Spleen (tissue), 11 donors: ENCODE measurements around the gene ANKRD6. TPM values are rescaled to one million over a fixed set of nuclear protein-coding genes. Genes with fewer than 3 reads are reported as not detected.

Experiments
- DNase-seq: peaks from one replicate; pipeline ENCODE4 v3.0.0-alpha.2; 2020
- H3K27ac ChIP-seq, 8 donors: fragments of 200-600 bp; sonication (generic) in 7 of 8; 1 replicate in 4 of 8; 2 replicates in 4 of 8; pipeline versions ENCODE4 v1.5.0 to v1.8.0; 2016 to 2021; ENCODE audit warnings: inconsistent platforms in 4 of 8, mild to moderate bottlenecking in 4 of 8, moderate library complexity in 1 of 8
- H3K27me3 ChIP-seq, 7 donors: fragments of 200-600 bp; sonication (generic) in 6 of 7; replicated peaks in 1 of 7; 1 replicate in 4 of 7; 2 replicates in 3 of 7; pipeline versions ENCODE4 v1.5.0 to v1.8.0; 2016 to 2021; ENCODE audit warnings: inconsistent platforms in 3 of 7, mild to moderate bottlenecking in 1 of 7
- H3K36me3 ChIP-seq, 6 donors: fragments of 200-600 bp; sonication (generic) in 5 of 6; 1 replicate in 4 of 6; 2 replicates in 2 of 6; pipeline versions ENCODE4 v1.5.0 to v1.8.0; 2016 to 2021; ENCODE audit warnings: inconsistent platforms in 2 of 6
- H3K4me1 ChIP-seq, 6 donors: fragments of 200-600 bp; sonication (generic) in 5 of 6; 1 replicate in 3 of 6; 2 replicates in 3 of 6; pipeline versions ENCODE4 v1.5.0 to v1.8.0; 2016 to 2021; ENCODE audit warnings: inconsistent platforms in 3 of 6
- H3K4me3 ChIP-seq, 8 donors: fragments of 200-600 bp; sonication (generic) in 7 of 8; 1 replicate in 4 of 8; 2 replicates in 4 of 8; pipeline versions ENCODE4 v1.5.0 to v1.8.0; 2016 to 2021; ENCODE audit warnings: inconsistent platforms in 4 of 8, mild to moderate bottlenecking in 4 of 8, moderate library complexity in 2 of 8
- H3K9me3 ChIP-seq, 8 donors: fragments of 200-600 bp; sonication (generic) in 7 of 8; 1 replicate in 4 of 8; 2 replicates in 4 of 8; pipeline versions ENCODE4 v1.5.0 to v1.8.0; 2016 to 2021; ENCODE audit warnings: inconsistent platforms in 4 of 8
- POLR2A ChIP-seq, 3 donors: fragments of 450-650 bp; IDR thresholded peaks; one replicate each; pipeline ENCODE4 v1.5.1; 2017; ENCODE audit warnings: antibody characterized with exemption in 3 of 3, mild to moderate bottlenecking in 1 of 3
- POLR2AphosphoS5 ChIP-seq, 3 donors: sonication (generic); formaldehyde crosslinking; IDR thresholded peaks; one replicate each; pipeline ENCODE4 v1.5.1; 2017; ENCODE audit warnings: antibody characterized with exemption in 3 of 3
- WGBS, 5 donors: extraction: QIAGEN DNeasy Blood & Tissue Kit in 3 of 5; methylation state at CpG; one replicate each; pipeline versions ENCODE4 v1.1.5 to v1.1.7; 2013 to 2018; 5-methylcytosine and 5-hydroxymethylcytosine counted together
- intact Hi-C: fragments of 100-400 bp; cut with DNase I; formaldehyde crosslinking; loops from one replicate; pipeline ENCODE4 v1.15.0; 2023; ENCODE audit warnings: low total_unique reads
- polyA plus RNA-seq, 3 donors: library from polyadenylated mRNA; stranded (reverse); fragments of 200-250 nt; gene quantifications; one replicate each; pipeline ENCODE4 v1.2.1, GENCODE V29; 2013
- total RNA-seq, 7 donors: library from RNA; depleted of rRNA in 3 of 7; stranded (reverse); fragments of >200 nt in 3 of 7; fragmentation: NEBNext Ultra II Directional in 4 of 7; extraction: Animal tissue kit (Norgen Biotek cat#: 25700) in 4 of 7; gene quantifications; one replicate each; pipeline versions ENCODE4 v1.1.0 to v1.2.1, GENCODE V29; 2016 to 2021
- TF ChIP-seq, protein P1 (sequence below), 11 experiments: fragments of 200-600 bp in 7 of 11; fragments of 450-650 bp in 4 of 11; sonication (generic) in 4 of 11; IDR thresholded peaks in 8 of 11; conservative IDR thresholded peaks in 3 of 11; 1 replicate in 7 of 11; 2 replicates in 4 of 11; pipeline versions ENCODE4 v1.4.0 to v1.8.0; 2016 to 2021; ENCODE audit warnings: antibody characterized with exemption in 11 of 11, inconsistent platforms in 4 of 11, mild to moderate bottlenecking in 1 of 11
- donor health status: healthy with polysubstance abuse.
- donor health status: DM: no; HTN: no; CAD: no; lungs with moderate emphysema.
- donor health status: DM: no; HTN: no; CAD: no.
- donor health status: Bipolar disorder and iron deficiency.
- donor health status: healthy.
- donor health status: DM: no; HTN: no; CAD: no.
- donor health status: DM: yes; HTN: yes; CAD: no.

The ANKRD6 gene
- total and polyA plus RNA-seq, 10 donors, result 2.2 to 18.4 (median 7.7) TPM

DNA sequence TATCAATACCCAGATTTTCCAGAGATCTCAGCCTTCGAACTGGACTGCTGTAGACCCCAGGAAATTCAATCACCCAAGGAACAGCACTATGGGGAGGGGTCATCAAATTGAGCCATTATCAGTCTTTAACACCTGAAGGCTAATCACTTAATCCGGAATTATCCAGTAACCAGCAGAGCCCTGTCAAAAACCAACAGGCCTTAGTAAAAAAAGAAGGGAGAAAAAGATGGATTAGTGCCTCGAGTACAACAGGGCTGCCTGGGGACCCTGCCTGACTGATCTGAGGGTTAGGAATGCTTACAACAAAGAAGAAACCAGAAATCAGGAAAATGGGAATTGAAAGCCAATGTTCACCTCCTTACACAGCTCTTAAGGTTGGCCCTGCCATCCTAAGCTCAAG, 28.4 kb upstream of the ANKRD6 start:
- 84 to 92% (median 89%) methylated on average over 3 of the region's 3 CpGs for WGBS, 5 donors
- intact Hi-C loops, result no loop called here

DNA sequence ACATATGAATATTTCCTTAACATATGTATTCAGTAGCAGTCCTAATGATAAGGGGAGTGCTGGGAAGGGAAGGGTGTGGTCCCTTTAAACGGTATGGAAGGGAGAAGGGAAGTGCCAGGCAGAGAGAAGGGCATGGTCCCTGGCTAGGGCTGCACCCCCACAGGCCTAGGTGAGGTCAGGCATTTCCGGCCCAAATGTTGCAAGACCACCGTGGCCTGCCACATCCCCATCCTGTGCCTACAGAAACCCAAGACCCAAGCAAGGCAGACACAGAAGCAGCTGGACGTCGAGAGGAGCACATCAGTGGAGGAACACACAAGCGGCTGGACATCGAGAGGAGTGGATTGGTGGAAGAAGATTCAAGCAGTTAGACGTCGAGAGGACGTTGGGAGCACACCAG, 26.8 kb upstream of the ANKRD6 start:
- Histone ChIP-seq H3K4me1 (peaks cover 4 to 63% (median 14%) of the 10 kb centered on the region in 6 donors), H3K27me3 (peaks cover 0 to 3% (median 0%) of the 10 kb centered on the region in 7 donors), H3K4me3 (no peak overlapping the region), H3K9me3 (no peaks in the 10 kb centered on the region), H3K27ac (peak overlapping the region in 3 of 8 donors; percentile 19 to 36 (median 32)), H3K36me3 (no peaks in the 10 kb centered on the region)
- WGBS, 5 donors, result 32 to 49% (median 41%) methylated on average over 10 of the region's 10 CpGs
- intact Hi-C loops, result no loop called here
- DNase-seq, result no peak
- TF ChIP-seq, protein P1, sequence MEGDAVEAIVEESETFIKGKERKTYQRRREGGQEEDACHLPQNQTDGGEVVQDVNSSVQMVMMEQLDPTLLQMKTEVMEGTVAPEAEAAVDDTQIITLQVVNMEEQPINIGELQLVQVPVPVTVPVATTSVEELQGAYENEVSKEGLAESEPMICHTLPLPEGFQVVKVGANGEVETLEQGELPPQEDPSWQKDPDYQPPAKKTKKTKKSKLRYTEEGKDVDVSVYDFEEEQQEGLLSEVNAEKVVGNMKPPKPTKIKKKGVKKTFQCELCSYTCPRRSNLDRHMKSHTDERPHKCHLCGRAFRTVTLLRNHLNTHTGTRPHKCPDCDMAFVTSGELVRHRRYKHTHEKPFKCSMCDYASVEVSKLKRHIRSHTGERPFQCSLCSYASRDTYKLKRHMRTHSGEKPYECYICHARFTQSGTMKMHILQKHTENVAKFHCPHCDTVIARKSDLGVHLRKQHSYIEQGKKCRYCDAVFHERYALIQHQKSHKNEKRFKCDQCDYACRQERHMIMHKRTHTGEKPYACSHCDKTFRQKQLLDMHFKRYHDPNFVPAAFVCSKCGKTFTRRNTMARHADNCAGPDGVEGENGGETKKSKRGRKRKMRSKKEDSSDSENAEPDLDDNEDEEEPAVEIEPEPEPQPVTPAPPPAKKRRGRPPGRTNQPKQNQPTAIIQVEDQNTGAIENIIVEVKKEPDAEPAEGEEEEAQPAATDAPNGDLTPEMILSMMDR (IDR thresholded peaks at IDR 0.05 in 8 of 11, conservative IDR thresholded peaks at IDR 0.05 in 3 of 11), result no peak
- no peak for TF ChIP-seq POLR2A (IDR thresholded peaks at IDR 0.05)
- no peak for TF ChIP-seq POLR2AphosphoS5 (IDR thresholded peaks at IDR 0.05)

More for the DNA sequence above, 28.4 kb upstream of the ANKRD6 start:
- H3K4me3 ChIP-seq, result no peak overlapping the region
- no peak overlapping the region for H3K27ac ChIP-seq
- peaks cover 0 to 59% (median 6%) of the 10 kb centered on the region in 6 donors for H3K4me1 ChIP-seq
- TF ChIP-seq POLR2AphosphoS5 (IDR thresholded peaks at IDR 0.05) (no peak), POLR2A (IDR thresholded peaks at IDR 0.05) (no peak)
- TF ChIP-seq, protein P1 (IDR thresholded peaks at IDR 0.05 in 8 of 11, conservative IDR thresholded peaks at IDR 0.05 in 3 of 11), result no peak
- no peak for DNase-seq
- no peaks in the 10 kb centered on the region for H3K27me3 ChIP-seq
- H3K36me3 ChIP-seq, result no peaks in the 10 kb centered on the region
- H3K9me3 ChIP-seq, result no peaks in the 10 kb centered on the region

DNA sequence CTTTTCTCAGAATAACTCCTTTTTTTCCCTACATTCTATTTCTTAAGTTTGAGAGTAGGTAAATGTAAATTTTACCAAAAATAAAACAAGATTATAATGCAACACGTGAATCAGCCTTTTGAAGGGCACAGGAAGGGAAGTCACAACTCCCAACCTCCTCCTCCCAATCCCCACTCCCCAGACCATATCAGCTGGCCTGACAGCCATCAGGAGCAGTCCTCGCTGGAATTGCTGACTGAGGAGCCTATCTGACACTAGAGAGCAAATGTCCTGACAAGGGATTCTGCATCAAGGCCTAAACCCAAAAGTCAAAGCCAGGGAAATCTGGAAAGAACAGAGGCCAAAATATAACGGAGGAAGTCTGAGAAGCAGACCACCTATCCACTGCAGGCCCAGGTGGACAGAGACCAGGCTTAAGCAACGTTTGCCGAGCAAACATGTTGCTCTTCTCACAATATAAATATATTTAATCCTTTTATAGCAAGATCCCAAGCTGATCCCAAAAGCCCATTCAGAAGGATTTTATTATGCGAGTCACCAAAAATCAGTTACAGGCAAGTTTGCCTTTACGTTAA, 23.4 kb upstream of the ANKRD6 start:
- Histone ChIP-seq H3K27ac (no peak overlapping the region), H3K9me3 (no peaks in the 10 kb centered on the region), H3K4me3 (no peak overlapping the region), H3K4me1 (peaks cover 10 to 79% (median 30%) of the 10 kb centered on the region in 6 donors), H3K36me3 (no peaks in the 10 kb centered on the region), H3K27me3 (peaks cover 0 to 36% (median 4%) of the 10 kb centered on the region in 7 donors)
- intact Hi-C loops, result no loop called here
- TF ChIP-seq POLR2A (IDR thresholded peaks at IDR 0.05), result no peak
- TF ChIP-seq, protein P1 (IDR thresholded peaks at IDR 0.05 in 8 of 11, conservative IDR thresholded peaks at IDR 0.05 in 3 of 11), result no peak
- no peak for TF ChIP-seq POLR2AphosphoS5 (IDR thresholded peaks at IDR 0.05)
- WGBS, 5 donors, result 72 to 82% (median 79%) methylated on average over 7 of the region's 7 CpGs
- no peak for DNase-seq

DNA sequence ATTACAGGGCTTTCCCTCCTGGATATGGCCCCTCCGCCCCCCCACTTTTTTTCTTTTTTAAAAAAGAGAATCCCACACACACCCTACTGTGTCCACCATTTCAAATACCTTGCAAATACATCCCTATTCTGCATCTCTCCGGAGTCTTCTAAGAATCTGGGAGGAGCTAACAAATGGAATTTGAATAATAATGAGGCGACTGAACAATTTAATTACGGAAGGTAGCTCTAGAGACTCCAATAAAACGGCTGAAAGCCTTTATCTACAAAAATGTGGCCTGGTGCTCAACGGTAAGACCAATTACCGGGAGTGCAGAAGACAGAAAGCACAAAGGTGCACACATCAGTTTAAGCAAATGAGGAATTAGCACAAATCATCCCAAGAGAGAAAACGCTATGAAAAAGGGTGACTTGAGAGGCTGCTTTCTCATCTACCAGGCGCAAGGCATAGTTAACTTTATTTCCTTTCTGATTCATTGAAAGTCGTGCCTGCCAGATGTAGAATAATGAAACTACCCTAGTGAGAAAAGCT, 22.7 kb upstream of the ANKRD6 start:
- H3K36me3 ChIP-seq, result no peaks in the 10 kb centered on the region
- peak overlapping the region in 5 of 8 donors; percentile 71 to 99 (median 81) for H3K4me3 ChIP-seq
- peaks cover 0 to 41% (median 4%) of the 10 kb centered on the region in 7 donors for H3K27me3 ChIP-seq
- intact Hi-C loops, result no loop called here
- H3K4me1 ChIP-seq, result peaks cover 10 to 79% (median 30%) of the 10 kb centered on the region in 6 donors
- no peak for DNase-seq
- WGBS, 5 donors, result 55 to 63% (median 56%) methylated on average over 10 of the region's 10 CpGs
- TF ChIP-seq, protein P1 (IDR thresholded peaks at IDR 0.05 in 8 of 11, conservative IDR thresholded peaks at IDR 0.05 in 3 of 11), result no peak
- TF ChIP-seq POLR2A (IDR thresholded peaks at IDR 0.05), result no peak
- no peak for TF ChIP-seq POLR2AphosphoS5 (IDR thresholded peaks at IDR 0.05)
- no peaks in the 10 kb centered on the region for H3K9me3 ChIP-seq
- H3K27ac ChIP-seq, result peak overlapping the region in 7 of 8 donors; percentile 46 to 92 (median 83)
